ENCODE data around the gene DGKD. TPM values are rescaled to one million over a fixed set of nuclear protein-coding genes. Genes with fewer than 3 reads are reported as not detected.
A peak's percentile ranks its signal among the peaks of the same experiment; 100 is the strongest.

Gene DGKD
- total RNA-seq, 4 donors from 2014 or later: 9.1 to 21.9 (median 17.8) TPM

- 68 to 71% methylated on average over 7 to 14 of the region's 14 CpGs for WGBS, 2 donors (ENCODE audit: low coverage in 1 of 2)
- Histone ChIP-seq H3K27ac (peak overlapping the region in 3 of 4 donors; percentile 87 to 94 (median 94)), H3K9me3 (no peaks in the 10 kb centered on the region), H3K27me3 (no peaks in the 10 kb centered on the region), H3K4me3 (no peak overlapping the region), H3K4me1 (peaks cover 0 to 65% (median 25%) of the 10 kb centered on the region in 3 donors), H3K36me3 (peaks cover 0 to 5% of the 10 kb centered on the region in 2 donors)
- TF ChIP-seq EP300 (IDR thresholded peaks at IDR 0.05) (no peak), CTCF (IDR thresholded peaks at IDR 0.05) (no peak), POLR2A (IDR thresholded peaks at IDR 0.05) (no peak), POLR2AphosphoS5 (IDR thresholded peaks at IDR 0.05) (no peak)
- no peak for ATAC-seq
Observed at GRCh38 chr2:233385489-233386044, 31.3 kb downstream of the DGKD start.

DNA sequence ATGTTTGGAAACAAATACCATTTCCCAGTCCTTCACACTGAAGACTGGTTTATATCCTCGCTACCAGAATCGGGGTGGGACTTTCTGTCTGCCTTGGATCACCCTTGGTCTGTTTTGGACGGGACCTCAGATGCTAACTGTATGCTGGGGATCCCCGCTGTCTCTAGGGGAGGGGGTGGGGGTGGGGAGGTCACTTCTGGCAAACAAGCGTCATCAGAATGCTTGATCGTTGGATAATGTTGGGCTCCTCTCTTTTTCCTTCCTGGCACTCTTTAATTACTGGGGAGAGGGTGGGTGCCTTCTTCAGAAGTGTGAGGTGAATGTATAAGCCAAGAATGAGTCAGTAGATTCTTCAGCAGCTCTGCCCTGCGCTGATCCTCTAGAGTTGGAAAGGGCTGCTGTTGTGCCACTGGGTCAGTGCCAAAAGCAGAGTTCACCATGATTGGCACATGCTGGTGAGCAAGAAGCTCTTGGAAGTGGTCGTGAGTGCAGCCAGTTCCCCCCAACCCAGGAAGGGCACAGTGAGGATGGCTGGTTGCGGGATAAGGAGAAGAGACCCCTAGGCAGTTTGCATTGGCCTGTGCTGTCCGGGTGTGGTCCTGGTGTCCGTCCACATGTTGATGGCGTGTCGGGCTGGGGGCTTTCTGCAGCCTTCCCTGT is 32.2 kb downstream of the DGKD start:
- Histone ChIP-seq H3K27ac (peak overlapping the region; percentile 80 to 94 (median 90)), H3K27me3 (no peaks in the 10 kb centered on the region), H3K4me1 (peaks cover 0 to 68% (median 25%) of the 10 kb centered on the region in 3 donors), H3K9me3 (no peaks in the 10 kb centered on the region), H3K36me3 (peaks cover 0 to 5% of the 10 kb centered on the region in 2 donors), H3K4me3 (peak overlapping the region in 1 of 2 donors; percentile 35)
- TF ChIP-seq CTCF (IDR thresholded peaks at IDR 0.05): no peak
- TF ChIP-seq POLR2AphosphoS5 (IDR thresholded peaks at IDR 0.05): peak; percentile 17
- no peak for TF ChIP-seq EP300 (IDR thresholded peaks at IDR 0.05)
- TF ChIP-seq POLR2A (IDR thresholded peaks at IDR 0.05): no peak
- no peak for ATAC-seq
- WGBS, 2 donors (ENCODE audit: low coverage in 1 of 2): 23 to 40% methylated on average over 6 of the region's 13 CpGs

GRCh38 chr2:233387225-233387624 is 32.9 kb downstream of the DGKD start:
- Histone ChIP-seq H3K4me3 (peak overlapping the region in 1 of 2 donors; percentile 35), H3K36me3 (peaks cover 0 to 5% of the 10 kb centered on the region in 2 donors), H3K27ac (peak overlapping the region; percentile 80 to 94 (median 90)), H3K27me3 (no peaks in the 10 kb centered on the region), H3K9me3 (no peaks in the 10 kb centered on the region), H3K4me1 (peaks cover 0 to 68% (median 25%) of the 10 kb centered on the region in 3 donors)
- peak; percentile 52 for ATAC-seq
- 36 to 43% methylated on average over 11 to 12 of the region's 13 CpGs for WGBS, 2 donors (ENCODE audit: low coverage in 1 of 2)
- TF ChIP-seq EP300 (IDR thresholded peaks at IDR 0.05): peak; percentile 83
- TF ChIP-seq POLR2AphosphoS5 (IDR thresholded peaks at IDR 0.05): no peak
- TF ChIP-seq POLR2A (IDR thresholded peaks at IDR 0.05): no peak
- no peak for TF ChIP-seq CTCF (IDR thresholded peaks at IDR 0.05)

DNA sequence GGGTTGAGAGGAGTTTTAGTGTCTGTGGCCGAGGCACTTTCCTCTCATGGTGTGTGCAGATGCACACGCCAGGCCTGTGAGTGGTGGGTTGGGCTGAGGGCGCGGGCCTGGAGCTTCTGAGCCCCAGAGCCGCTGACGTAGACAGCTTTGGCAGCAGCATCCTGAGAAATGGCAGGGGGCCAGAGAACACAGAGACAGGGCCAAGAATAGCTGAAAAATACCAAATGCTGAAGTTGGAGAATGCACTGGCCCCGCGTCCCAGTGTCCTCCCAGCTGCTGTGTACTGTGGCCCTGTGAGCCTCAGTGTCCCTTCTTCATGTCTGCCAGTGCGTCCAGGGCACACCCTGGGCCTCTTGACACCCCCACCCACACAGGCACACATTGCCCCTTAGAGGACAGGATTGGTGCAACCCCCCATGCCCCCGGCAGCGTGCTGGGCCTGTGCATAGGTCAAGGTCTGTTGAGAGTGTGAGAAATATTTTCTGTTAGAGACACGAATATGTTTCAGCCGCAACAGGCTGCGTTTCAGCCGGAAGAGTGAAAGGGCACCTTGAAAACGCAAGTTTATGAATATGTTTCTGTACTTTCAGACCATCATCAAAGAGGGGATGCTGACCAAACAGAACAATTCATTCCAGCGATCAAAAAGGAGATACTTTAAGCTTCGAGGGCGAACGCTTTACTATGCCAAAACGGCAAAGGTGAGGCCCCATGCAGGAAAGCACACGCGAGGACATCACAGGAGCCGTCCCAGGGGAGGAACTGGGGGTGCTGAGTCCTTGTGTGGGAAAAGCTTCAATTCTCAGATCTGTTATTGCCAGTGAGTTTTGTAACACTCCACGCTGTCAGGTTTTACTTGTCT is 33.6 kb downstream of the DGKD start:
- peak; percentile 96 for ATAC-seq
- H3K9me3 ChIP-seq: no peaks in the 10 kb centered on the region

More for the DNA sequence above, 33.6 kb downstream of the DGKD start:
- WGBS, 2 donors (ENCODE audit: low coverage in 1 of 2): 16 to 19% methylated on average over 9 to 14 of the region's 25 CpGs
- peak overlapping the region in 1 of 2 donors; percentile 35 for H3K4me3 ChIP-seq
- peaks cover 0 to 5% of the 10 kb centered on the region in 2 donors for H3K36me3 ChIP-seq
- peak overlapping the region; percentile 80 to 94 (median 90) for H3K27ac ChIP-seq
- H3K27me3 ChIP-seq: no peaks in the 10 kb centered on the region
- TF ChIP-seq POLR2AphosphoS5 (IDR thresholded peaks at IDR 0.05) (peak; percentile 79), CTCF (IDR thresholded peaks at IDR 0.05) (peak in 1 of 4 experiments; percentile 10), EP300 (IDR thresholded peaks at IDR 0.05) (no peak), POLR2A (IDR thresholded peaks at IDR 0.05) (peak in 1 of 2 donors; percentile 22)
- H3K4me1 ChIP-seq: peaks cover 0 to 68% (median 25%) of the 10 kb centered on the region in 3 donors

Measured in gastroesophageal sphincter (tissue), 4 donors.